ENCODE data around the gene PPP2R5E.

DNA sequence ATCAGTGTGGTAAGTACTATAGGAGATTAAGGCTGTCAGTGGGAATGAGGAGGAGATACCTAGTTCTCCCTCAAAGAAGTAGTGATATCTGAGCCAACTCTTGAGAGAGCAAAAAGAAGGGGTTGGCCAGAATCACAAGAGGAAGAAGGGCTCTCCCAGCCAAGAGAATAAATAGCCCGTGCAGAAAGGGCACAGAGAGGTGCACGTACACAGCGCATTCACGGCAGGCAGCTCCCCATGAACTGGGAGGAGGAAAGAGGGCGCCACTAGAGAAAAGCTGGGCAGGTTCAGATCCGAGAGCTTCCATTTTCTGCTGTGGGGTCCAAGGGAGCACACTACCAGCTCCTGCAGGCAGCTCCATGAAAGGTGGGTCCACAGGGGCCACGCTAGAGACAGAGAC lies 59.9 kb downstream of the PPP2R5E start:
- TF ChIP-seq, protein P1, sequence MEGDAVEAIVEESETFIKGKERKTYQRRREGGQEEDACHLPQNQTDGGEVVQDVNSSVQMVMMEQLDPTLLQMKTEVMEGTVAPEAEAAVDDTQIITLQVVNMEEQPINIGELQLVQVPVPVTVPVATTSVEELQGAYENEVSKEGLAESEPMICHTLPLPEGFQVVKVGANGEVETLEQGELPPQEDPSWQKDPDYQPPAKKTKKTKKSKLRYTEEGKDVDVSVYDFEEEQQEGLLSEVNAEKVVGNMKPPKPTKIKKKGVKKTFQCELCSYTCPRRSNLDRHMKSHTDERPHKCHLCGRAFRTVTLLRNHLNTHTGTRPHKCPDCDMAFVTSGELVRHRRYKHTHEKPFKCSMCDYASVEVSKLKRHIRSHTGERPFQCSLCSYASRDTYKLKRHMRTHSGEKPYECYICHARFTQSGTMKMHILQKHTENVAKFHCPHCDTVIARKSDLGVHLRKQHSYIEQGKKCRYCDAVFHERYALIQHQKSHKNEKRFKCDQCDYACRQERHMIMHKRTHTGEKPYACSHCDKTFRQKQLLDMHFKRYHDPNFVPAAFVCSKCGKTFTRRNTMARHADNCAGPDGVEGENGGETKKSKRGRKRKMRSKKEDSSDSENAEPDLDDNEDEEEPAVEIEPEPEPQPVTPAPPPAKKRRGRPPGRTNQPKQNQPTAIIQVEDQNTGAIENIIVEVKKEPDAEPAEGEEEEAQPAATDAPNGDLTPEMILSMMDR (conservative IDR thresholded peaks at IDR 0.05; ENCODE audit: low read length): no peak
- no peak for TF ChIP-seq EZH2phosphoT487 (IDR thresholded peaks at IDR 0.05; ENCODE audit: borderline replicate concordance, low read depth, low read length)

Measured in OCI-LY7 (cell line).